Neural crest cell (in vitro differentiated cells): ENCODE data around the gene COL4A1. TPM values are rescaled to one million over a fixed set of nuclear protein-coding genes. Genes with fewer than 3 reads are reported as not detected.

ENCODE experiments used
- DNase-seq: peaks from one replicate; pipeline ENCODE4 v3.0.0; 2021; ENCODE audit warnings: low read depth, mixed read lengths, low spot score
- H3K27ac Mint-ChIP-seq: one replicate; pipeline ENCODE4 v1.8.0; 2021; ENCODE audit warnings: mild to moderate bottlenecking, mixed read lengths; ENCODE audit not compliant: unreplicated experiment
- H3K27me3 Mint-ChIP-seq: 2 replicates; pipeline ENCODE4 v1.8.0; 2021; ENCODE audit warnings: low read depth, mild to moderate bottlenecking, mixed read lengths
- H3K36me3 Mint-ChIP-seq: 2 replicates; pipeline ENCODE4 v1.8.0; 2021; ENCODE audit warnings: low read depth, mild to moderate bottlenecking, mixed read lengths
- H3K4me1 Mint-ChIP-seq: 2 replicates; pipeline ENCODE4 v1.8.0; 2021; ENCODE audit warnings: mixed read lengths
- H3K4me3 Mint-ChIP-seq: one replicate; pipeline ENCODE4 v1.8.0; 2021; ENCODE audit warnings: mild to moderate bottlenecking, mixed read lengths
- H3K9me3 Mint-ChIP-seq: 2 replicates; pipeline ENCODE4 v1.8.0; 2021; ENCODE audit warnings: mixed read lengths
- total RNA-seq: library from RNA; stranded (reverse); gene quantifications from 2 replicates; pipeline ENCODE4 v1.2.1, GENCODE V29; 2021
- TF ChIP-seq, protein P1 (sequence below): fragments of 200-600 bp; sonication (generic); conservative IDR thresholded peaks from 2 replicates; pipeline ENCODE4 v1.5.0; 2021; ENCODE audit warnings: antibody characterized with exemption, mild to moderate bottlenecking

Gene COL4A1
- total RNA-seq, 1 donor from 2014 or later: 65.5 TPM

DNA sequence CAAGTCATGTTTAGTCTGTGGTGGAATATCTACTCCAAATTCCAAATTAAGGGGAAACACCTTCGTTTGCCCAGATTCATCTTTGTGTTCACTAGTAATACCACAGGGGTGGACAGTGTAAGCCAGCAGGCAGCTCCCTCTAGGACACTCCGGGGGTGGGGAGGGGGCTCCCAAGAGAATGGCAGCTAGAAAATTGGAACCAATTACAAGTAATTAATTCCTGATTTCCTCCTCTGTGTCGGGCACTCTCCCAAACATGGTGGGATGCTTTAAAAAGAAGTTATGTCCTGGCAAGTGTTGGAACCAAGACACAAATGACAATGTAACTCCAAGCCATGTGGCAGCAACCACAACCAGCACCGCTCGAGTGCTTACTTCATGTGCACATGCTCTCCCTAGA lies 5.9 kb downstream of the COL4A1 start:
- TF ChIP-seq, protein P1, sequence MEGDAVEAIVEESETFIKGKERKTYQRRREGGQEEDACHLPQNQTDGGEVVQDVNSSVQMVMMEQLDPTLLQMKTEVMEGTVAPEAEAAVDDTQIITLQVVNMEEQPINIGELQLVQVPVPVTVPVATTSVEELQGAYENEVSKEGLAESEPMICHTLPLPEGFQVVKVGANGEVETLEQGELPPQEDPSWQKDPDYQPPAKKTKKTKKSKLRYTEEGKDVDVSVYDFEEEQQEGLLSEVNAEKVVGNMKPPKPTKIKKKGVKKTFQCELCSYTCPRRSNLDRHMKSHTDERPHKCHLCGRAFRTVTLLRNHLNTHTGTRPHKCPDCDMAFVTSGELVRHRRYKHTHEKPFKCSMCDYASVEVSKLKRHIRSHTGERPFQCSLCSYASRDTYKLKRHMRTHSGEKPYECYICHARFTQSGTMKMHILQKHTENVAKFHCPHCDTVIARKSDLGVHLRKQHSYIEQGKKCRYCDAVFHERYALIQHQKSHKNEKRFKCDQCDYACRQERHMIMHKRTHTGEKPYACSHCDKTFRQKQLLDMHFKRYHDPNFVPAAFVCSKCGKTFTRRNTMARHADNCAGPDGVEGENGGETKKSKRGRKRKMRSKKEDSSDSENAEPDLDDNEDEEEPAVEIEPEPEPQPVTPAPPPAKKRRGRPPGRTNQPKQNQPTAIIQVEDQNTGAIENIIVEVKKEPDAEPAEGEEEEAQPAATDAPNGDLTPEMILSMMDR: no peak
- Mint-ChIP-seq H3K4me3 (no peak overlapping the region), H3K36me3 (no peaks in the 10 kb centered on the region), H3K9me3 (no peaks in the 10 kb centered on the region), H3K27me3 (peaks cover 2% of the 10 kb centered on the region), H3K27ac (peak overlapping the region; percentile 54), H3K4me1 (peaks cover 26% of the 10 kb centered on the region)
- DNase-seq: no peak

DNA sequence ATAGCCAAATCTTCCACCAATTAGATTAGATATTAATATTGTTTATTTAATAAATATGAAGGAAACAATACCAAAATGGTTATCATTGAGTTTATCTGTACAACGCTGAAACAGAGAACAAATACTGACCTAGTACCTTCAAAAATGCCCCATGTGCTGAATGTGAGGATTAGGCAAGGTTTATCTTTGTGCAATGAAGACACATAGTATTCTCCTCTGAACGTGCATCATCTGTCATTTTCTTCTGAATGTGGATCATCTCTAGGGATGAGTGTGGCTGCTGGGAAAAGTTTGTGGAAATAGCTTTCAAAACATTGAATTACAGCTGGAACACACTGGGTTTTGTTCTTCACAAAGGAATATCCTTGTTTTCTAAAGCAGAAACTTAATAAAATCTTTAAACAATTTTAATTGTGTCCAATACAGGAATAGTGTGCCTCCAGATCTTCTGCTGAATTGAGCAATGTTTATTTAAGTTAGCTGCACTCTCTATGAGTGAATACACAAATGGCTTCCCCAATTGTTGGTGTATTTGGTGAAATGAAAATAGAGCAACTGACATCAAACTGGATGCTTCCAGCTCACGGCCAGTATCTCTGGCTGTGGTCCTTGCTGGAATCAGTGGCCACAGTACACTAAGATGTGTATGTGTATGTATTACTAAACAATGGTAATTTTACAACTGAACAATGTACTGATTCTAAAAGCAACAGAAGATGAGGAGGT lies 6.7 kb downstream of the COL4A1 start:
- H3K27me3 Mint-ChIP-seq: peaks cover 2% of the 10 kb centered on the region

DNA sequence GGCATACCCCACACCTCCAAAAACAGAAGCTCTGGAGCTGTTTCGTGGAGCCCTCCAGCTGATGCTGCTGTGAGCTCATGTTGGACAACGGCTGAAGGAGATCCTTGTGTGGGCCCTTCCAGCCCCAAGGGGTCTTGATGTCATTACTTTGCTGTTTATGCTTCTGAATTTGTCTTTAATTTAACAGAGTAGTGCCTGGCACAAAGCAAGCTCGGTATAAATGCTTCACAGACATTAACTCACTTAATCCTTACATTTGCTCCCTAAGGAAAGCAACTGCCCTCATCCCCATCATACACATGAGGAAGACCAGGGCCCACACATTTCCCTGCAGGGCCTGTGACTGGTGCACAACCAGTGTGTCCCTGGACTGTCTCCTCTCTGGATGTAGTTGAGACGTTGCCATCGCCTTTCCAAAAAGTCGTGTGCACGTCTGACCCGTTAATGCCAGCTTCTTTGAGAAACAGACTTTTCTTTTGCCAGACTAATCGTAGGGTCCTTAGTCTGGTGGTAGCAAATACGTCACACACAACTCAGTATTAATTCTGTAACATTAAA lies 7.6 kb downstream of the COL4A1 start:
- Mint-ChIP-seq H3K4me1 (peaks cover 19% of the 10 kb centered on the region), H3K9me3 (no peaks in the 10 kb centered on the region), H3K36me3 (no peaks in the 10 kb centered on the region), H3K27ac (no peak overlapping the region), H3K27me3 (peaks cover 2% of the 10 kb centered on the region), H3K4me3 (no peak overlapping the region)
- DNase-seq: no peak
- TF ChIP-seq, protein P1: no peak

More for the DNA sequence above, 6.7 kb downstream of the COL4A1 start:
- no peak for DNase-seq
- no peak overlapping the region for H3K4me3 Mint-ChIP-seq
- H3K27ac Mint-ChIP-seq: no peak overlapping the region
- H3K4me1 Mint-ChIP-seq: peaks cover 22% of the 10 kb centered on the region
- H3K36me3 Mint-ChIP-seq: no peaks in the 10 kb centered on the region
- TF ChIP-seq, protein P1: no peak
- H3K9me3 Mint-ChIP-seq: no peaks in the 10 kb centered on the region

DNA sequence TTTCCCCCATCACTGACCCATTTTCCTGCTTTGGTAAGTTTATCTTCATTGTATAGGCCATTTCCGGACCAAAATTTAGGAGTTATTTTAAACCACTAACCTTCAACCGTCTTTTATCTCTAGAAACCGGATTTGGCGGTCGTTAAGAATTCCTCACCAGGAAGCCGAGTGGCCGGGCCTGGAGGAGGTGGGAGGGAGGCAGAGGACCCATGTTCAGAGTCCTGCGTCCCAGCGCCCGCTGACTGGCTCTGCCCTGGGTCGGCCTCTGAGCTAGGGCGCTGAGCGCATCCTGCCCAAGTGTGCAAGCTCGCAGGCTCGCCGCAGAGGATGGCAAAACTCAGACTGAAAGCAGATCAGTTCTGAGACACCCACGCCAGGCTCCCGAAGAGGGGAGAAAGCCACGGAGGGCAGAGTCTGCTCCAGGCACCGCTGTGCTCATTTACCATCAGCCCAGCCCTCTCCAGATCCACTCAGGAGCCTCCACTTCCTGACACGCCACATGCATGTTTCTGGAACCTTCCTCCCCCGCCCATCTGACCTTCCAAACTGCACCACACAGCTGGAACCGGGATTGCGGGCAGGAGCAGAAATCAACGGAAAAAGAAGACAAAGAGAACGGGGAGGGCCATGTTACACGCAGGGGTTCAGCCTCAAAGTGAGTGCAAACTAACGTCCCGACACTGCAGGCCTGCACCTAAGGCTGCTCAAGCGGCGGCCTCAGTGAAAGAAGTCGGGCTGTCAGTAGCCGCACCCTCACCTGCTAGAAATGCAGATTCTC lies 8.3 kb downstream of the COL4A1 start:
- H3K4me3 Mint-ChIP-seq: no peak overlapping the region
- H3K27ac Mint-ChIP-seq: no peak overlapping the region
- no peak for DNase-seq
- H3K36me3 Mint-ChIP-seq: no peaks in the 10 kb centered on the region
- H3K4me1 Mint-ChIP-seq: peaks cover 17% of the 10 kb centered on the region
- peaks cover 2% of the 10 kb centered on the region for H3K27me3 Mint-ChIP-seq
- no peaks in the 10 kb centered on the region for H3K9me3 Mint-ChIP-seq
- TF ChIP-seq, protein P1: no peak

DNA sequence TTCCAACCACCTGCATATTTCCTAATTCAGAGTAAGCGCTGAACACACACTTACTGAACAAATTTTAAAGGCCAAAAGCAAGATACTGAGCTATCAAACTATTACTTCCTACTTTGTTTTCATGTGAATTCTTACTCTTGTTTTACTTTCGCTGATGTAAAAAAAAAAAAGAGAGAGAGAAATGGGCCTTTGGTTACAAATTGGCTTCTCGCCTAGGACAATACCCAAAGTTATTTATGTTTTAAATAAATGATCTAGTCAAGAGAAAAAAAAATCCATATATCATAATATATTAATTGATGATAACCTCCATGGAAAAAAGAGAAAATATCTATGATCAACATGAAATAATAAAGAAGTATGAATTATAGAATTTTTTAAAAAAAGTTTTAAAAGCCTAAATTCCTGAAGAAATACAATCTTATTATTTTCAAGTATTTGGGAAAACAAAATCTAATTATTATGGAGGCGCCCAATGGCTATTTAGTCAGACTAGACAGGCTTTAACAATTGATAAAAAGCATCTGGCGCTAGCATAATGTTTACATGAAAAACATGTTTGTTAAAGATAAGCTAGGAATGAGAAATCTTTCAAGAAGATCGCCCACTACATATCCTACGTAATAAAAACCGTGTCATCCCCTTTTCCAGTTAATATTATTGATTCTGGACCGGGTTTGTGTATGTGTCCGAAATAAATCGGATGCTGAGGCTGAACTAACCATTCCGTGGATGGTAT lies 9.0 kb downstream of the COL4A1 start:
- H3K9me3 Mint-ChIP-seq: no peaks in the 10 kb centered on the region

More for the DNA sequence above, 9.0 kb downstream of the COL4A1 start:
- H3K4me1 Mint-ChIP-seq: peaks cover 17% of the 10 kb centered on the region
- peaks cover 2% of the 10 kb centered on the region for H3K27me3 Mint-ChIP-seq
- H3K36me3 Mint-ChIP-seq: no peaks in the 10 kb centered on the region
- H3K4me3 Mint-ChIP-seq: no peak overlapping the region
- no peak for DNase-seq
- TF ChIP-seq, protein P1: no peak
- H3K27ac Mint-ChIP-seq: no peak overlapping the region
